Measurements from ENCODE around the gene MED13L.

Gene MED13L

DNA sequence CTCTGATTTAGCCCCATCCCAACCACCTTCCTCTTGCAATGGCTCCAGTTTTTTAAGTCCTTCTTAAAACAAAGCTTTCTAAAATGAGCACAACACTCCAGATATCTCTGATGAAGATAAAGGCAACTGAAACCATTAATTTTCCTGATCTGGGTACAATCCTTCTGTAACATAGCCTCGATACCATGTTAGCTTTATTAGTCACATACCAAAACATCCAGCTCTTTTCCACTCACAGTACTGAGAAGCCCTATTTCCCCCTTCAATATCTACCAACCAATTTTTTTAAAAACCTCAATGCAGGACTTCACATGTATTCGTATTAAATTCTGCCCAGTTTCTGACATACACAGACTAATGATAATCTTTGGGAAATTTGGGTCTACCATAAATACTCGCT lies 105.9 kb downstream of the MED13L start:
- no peak overlapping the region for H2AFZ ChIP-seq (ENCODE audit: low read depth, low read length, severe bottlenecking)
- H3K4me2 ChIP-seq (ENCODE audit: low read depth, low read length, poor library complexity, severe bottlenecking): no peak overlapping the region
- H3F3A ChIP-seq (ENCODE audit: insufficient read depth): no peaks in the 10 kb centered on the region
- H3K27me3 ChIP-seq (ENCODE audit: low read length): no peaks in the 10 kb centered on the region
- peaks cover 28% of the 10 kb centered on the region for H4K20me1 ChIP-seq (ENCODE audit: low read depth, low read length)
- no peak for TF ChIP-seq EZH2phosphoT487 (conservative IDR thresholded peaks at IDR 0.05; ENCODE audit: low read length)
- no peak for TF ChIP-seq CTCF (IDR thresholded peaks at IDR 0.05; ENCODE audit: insufficient read depth, low read length, poor library complexity, severe bottlenecking)
- H3K9ac ChIP-seq (ENCODE audit: low read length): no peak overlapping the region
- H3K27ac ChIP-seq (ENCODE audit: low read depth, low read length): no peak overlapping the region
- H3K4me3 ChIP-seq (ENCODE audit: insufficient read depth, low read length, poor library complexity, severe bottlenecking): no peak overlapping the region
- H3K9me3 ChIP-seq (ENCODE audit: insufficient read depth, low read length): no peaks in the 10 kb centered on the region
- H3K9me2 ChIP-seq (replicated peaks; ENCODE audit: insufficient read depth, low read length): no peaks in the 10 kb centered on the region
- no peaks in the 10 kb centered on the region for H3K36me3 ChIP-seq (ENCODE audit: low read length)
- H3K79me2 ChIP-seq (ENCODE audit: insufficient read depth, low read length): peaks cover 5% of the 10 kb centered on the region; the same call in 1 of the 2 replicates

DNA sequence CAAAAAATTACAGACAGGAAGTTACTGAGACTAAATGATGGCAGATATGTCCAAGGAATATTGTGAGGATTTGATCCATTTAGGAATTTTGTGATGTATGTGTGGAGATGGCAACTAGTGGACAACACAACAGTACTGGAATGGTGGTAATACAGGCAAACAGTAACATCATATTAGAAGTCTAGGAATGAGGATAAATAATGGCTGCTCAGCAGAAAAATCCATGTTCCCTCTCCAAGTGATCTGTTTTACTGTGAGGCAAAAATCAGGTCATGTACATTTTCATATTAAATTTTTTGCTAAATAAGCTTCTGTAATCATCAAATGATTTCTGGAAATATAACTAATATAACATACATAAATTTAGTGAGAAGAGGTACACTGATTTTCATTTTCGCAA lies 108.4 kb downstream of the MED13L start:
- H3K9ac ChIP-seq (ENCODE audit: low read length): no peak overlapping the region
- TF ChIP-seq EZH2phosphoT487 (conservative IDR thresholded peaks at IDR 0.05; ENCODE audit: low read length) (no peak), CTCF (IDR thresholded peaks at IDR 0.05; ENCODE audit: insufficient read depth, low read length, poor library complexity, severe bottlenecking) (no peak)
- no peak overlapping the region for H3K4me2 ChIP-seq (ENCODE audit: low read depth, low read length, poor library complexity, severe bottlenecking)
- H3F3A ChIP-seq (ENCODE audit: insufficient read depth): no peaks in the 10 kb centered on the region
- H3K79me2 ChIP-seq (ENCODE audit: insufficient read depth, low read length): peaks cover 5% of the 10 kb centered on the region; the same call in 1 of the 2 replicates
- no peaks in the 10 kb centered on the region for H3K9me2 ChIP-seq (replicated peaks; ENCODE audit: insufficient read depth, low read length)
- H3K4me3 ChIP-seq (ENCODE audit: insufficient read depth, low read length, poor library complexity, severe bottlenecking): no peak overlapping the region
- H3K27ac ChIP-seq (ENCODE audit: low read depth, low read length): no peak overlapping the region
- no peak overlapping the region for H2AFZ ChIP-seq (ENCODE audit: low read depth, low read length, severe bottlenecking)
- H3K9me3 ChIP-seq (ENCODE audit: insufficient read depth, low read length): no peaks in the 10 kb centered on the region
- H4K20me1 ChIP-seq (ENCODE audit: low read depth, low read length): peaks cover 24% of the 10 kb centered on the region
- no peaks in the 10 kb centered on the region for H3K27me3 ChIP-seq (ENCODE audit: low read length)
- no peaks in the 10 kb centered on the region for H3K36me3 ChIP-seq (ENCODE audit: low read length)

- no peaks in the 10 kb centered on the region for H3K9me3 ChIP-seq (ENCODE audit: insufficient read depth, low read length)
- 0 out of 2 replicates have a peak, but pooled peaks cover 5% of the 10 kb centered on the region for H3K79me2 ChIP-seq (ENCODE audit: insufficient read depth, low read length)
- H3K9me2 ChIP-seq (replicated peaks; ENCODE audit: insufficient read depth, low read length): no peaks in the 10 kb centered on the region
- H3K27ac ChIP-seq (ENCODE audit: low read depth, low read length): no peak overlapping the region
- H2AFZ ChIP-seq (ENCODE audit: low read depth, low read length, severe bottlenecking): no peak overlapping the region
- no peak overlapping the region for H3K4me3 ChIP-seq (ENCODE audit: insufficient read depth, low read length, poor library complexity, severe bottlenecking)
- TF ChIP-seq EZH2phosphoT487 (conservative IDR thresholded peaks at IDR 0.05; ENCODE audit: low read length) (no peak), CTCF (IDR thresholded peaks at IDR 0.05; ENCODE audit: insufficient read depth, low read length, poor library complexity, severe bottlenecking) (no peak)
- H4K20me1 ChIP-seq (ENCODE audit: low read depth, low read length): peaks cover 10% of the 10 kb centered on the region; the same call in 1 of the 2 replicates
- H3K4me2 ChIP-seq (ENCODE audit: low read depth, low read length, poor library complexity, severe bottlenecking): no peak overlapping the region
- no peaks in the 10 kb centered on the region for H3K36me3 ChIP-seq (ENCODE audit: low read length)
- no peaks in the 10 kb centered on the region for H3K27me3 ChIP-seq (ENCODE audit: low read length)
- H3K9ac ChIP-seq (ENCODE audit: low read length): no peak overlapping the region
- no peaks in the 10 kb centered on the region for H3F3A ChIP-seq (ENCODE audit: insufficient read depth)
Observed at GRCh38 chr12:116166306-116166705, 111.2 kb downstream of the MED13L start.

Data from SU-DHL-6 (cell line).